Measurements from ENCODE around the gene NELFCD.
"Not testable (repeated sequence)": the region's sequence is repeated elsewhere in the genome, so short reads cannot be mapped to it uniquely, and the experiment has no call there.

The NELFCD gene

DNA sequence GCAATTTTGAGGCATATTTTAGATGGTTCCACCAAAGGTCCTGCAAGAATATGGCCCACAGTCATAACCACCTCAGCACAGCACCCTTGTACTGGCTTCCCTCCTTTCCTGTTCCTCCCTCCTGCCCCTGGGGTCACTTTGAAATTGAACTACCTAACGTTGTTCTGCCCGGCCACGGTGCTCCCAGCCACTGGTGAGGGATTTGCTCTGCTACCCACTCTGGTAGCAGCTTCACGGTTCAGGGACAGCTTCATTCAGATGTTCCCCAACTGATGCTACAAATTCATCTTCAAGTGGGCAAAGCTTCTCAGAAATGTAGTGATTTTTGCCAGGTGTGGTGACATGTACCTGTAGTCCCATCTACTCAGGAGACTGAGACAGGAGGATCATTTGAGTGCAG, 7.9 kb upstream of the NELFCD start:
- Histone ChIP-seq H3K4me3 (ENCODE audit: insufficient read depth, low read depth, low read length) (no peak overlapping the region), H3K36me3 (ENCODE audit: control insufficient read depth, insufficient read depth, low read length) (no peaks in the 10 kb centered on the region), H3K27ac (ENCODE audit: insufficient read depth, low read depth, low read length, poor library complexity, severe bottlenecking) (no peak overlapping the region), H3K9me3 (ENCODE audit: control insufficient read depth, low read length) (no peaks in the 10 kb centered on the region), H3K27me3 (ENCODE audit: control insufficient read depth, insufficient read depth, low read length, poor library complexity, severe bottlenecking) (no peaks in the 10 kb centered on the region), H3K4me1 (ENCODE audit: control insufficient read depth, insufficient read depth, low read length) (no peaks in the 10 kb centered on the region)
- WGBS, 2 experiments, result 87 to 90% methylated on average over 4 of the region's 4 CpGs

DNA sequence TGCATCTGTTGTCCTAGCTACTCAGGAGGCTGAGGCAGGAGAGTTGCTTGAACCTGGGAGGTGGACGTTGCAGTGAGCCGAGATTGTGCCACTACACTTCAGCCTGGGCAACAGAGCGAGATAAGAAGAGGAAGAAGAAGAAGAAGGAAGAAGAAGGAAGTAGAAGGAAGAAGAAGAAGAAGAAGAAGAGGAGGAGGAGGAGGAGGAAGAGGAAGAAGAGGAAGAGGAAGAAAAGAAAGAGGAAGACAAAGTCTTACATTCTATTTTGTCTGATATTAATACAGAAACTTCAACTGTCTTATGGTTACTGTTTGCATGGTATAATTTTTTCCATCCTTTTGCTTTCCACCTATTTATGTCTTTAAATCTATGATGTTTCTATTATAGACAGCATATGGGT, 7.2 kb upstream of the NELFCD start:
- H3K27me3 ChIP-seq (ENCODE audit: control insufficient read depth, insufficient read depth, low read length, poor library complexity, severe bottlenecking), result no peaks in the 10 kb centered on the region
- no peaks in the 10 kb centered on the region for H3K36me3 ChIP-seq (ENCODE audit: control insufficient read depth, insufficient read depth, low read length)
- no peaks in the 10 kb centered on the region for H3K9me3 ChIP-seq (ENCODE audit: control insufficient read depth, low read length)
- H3K4me1 ChIP-seq (ENCODE audit: control insufficient read depth, insufficient read depth, low read length), result no peaks in the 10 kb centered on the region
- H3K27ac ChIP-seq (ENCODE audit: insufficient read depth, low read depth, low read length, poor library complexity, severe bottlenecking), result no peak overlapping the region
- no peak overlapping the region for H3K4me3 ChIP-seq (ENCODE audit: insufficient read depth, low read depth, low read length)
- WGBS, 2 experiments, result 90 to 96% methylated on average over 3 of the region's 3 CpGs

DNA sequence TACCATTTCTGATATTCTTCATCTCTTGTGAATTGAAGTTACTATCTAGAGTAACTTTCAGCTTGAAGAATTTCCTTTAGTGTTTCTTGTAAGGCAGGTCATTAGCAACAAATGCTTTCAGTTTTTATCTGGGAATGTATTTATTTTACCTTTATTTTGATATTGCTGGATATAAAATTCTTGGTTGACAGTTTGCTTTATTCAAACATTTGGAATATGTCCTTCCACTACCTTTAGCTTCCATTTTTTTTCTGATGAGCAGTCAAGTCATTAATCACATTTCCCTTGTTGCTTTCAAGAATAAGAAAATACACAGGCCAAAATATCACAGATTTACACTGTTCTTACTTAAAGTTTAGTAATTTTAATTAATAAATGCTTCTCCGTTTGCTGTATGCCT, 5.7 kb upstream of the NELFCD start:
- 70 to 90% methylated on average over 1 of the region's 1 CpG for WGBS, 2 experiments
- no peaks in the 10 kb centered on the region for H3K27me3 ChIP-seq (ENCODE audit: control insufficient read depth, insufficient read depth, low read length, poor library complexity, severe bottlenecking)

DNA sequence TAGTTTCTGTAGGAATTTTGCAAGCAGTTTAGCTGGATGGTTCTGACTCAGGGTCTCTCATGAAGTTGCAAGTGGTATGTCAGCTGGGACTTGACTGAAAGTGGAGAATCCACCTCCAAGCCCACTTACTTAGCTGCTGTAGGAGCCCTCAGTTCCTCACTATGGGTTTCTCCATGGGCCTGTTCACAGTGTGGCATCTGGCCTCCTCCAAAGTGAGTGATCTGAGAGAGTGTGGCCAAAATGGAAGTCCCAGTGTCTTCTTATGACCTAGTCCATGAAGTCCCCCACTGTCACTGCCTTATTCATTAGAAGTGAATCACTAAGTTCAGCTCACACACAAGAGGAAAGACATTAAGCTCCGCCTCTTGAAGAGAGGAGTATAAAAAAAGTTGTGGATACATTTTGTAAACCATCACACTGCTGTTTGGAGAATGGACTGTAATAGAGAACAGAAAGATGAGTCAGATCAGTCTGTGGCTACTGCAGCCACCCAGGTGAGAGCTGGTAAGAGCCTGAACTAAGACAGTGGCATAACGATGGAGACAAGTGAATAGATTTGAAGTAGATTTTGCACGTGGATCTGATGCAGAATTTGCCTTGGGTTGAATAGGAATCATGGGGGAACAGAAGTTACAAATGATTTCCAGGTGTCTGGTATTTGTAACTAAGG, 4.9 kb upstream of the NELFCD start:
- Histone ChIP-seq H3K4me1 (ENCODE audit: control insufficient read depth, insufficient read depth, low read length) (no peaks in the 10 kb centered on the region), H3K27ac (ENCODE audit: insufficient read depth, low read depth, low read length, poor library complexity, severe bottlenecking) (no peak overlapping the region), H3K27me3 (ENCODE audit: control insufficient read depth, insufficient read depth, low read length, poor library complexity, severe bottlenecking) (no peaks in the 10 kb centered on the region), H3K36me3 (ENCODE audit: control insufficient read depth, insufficient read depth, low read length) (no peaks in the 10 kb centered on the region), H3K4me3 (ENCODE audit: insufficient read depth, low read depth, low read length) (no peak overlapping the region), H3K9me3 (ENCODE audit: control insufficient read depth, low read length) (no peaks in the 10 kb centered on the region)
- 87 to 96% methylated on average over 3 of the region's 3 CpGs for WGBS, 2 experiments

More for the DNA sequence above, 5.7 kb upstream of the NELFCD start:
- no peaks in the 10 kb centered on the region for H3K4me1 ChIP-seq (ENCODE audit: control insufficient read depth, insufficient read depth, low read length)
- H3K27ac ChIP-seq (ENCODE audit: insufficient read depth, low read depth, low read length, poor library complexity, severe bottlenecking), result no peak overlapping the region
- no peaks in the 10 kb centered on the region for H3K9me3 ChIP-seq (ENCODE audit: control insufficient read depth, low read length)
- H3K4me3 ChIP-seq (ENCODE audit: insufficient read depth, low read depth, low read length), result no peak overlapping the region
- H3K36me3 ChIP-seq (ENCODE audit: control insufficient read depth, insufficient read depth, low read length), result no peaks in the 10 kb centered on the region

DNA sequence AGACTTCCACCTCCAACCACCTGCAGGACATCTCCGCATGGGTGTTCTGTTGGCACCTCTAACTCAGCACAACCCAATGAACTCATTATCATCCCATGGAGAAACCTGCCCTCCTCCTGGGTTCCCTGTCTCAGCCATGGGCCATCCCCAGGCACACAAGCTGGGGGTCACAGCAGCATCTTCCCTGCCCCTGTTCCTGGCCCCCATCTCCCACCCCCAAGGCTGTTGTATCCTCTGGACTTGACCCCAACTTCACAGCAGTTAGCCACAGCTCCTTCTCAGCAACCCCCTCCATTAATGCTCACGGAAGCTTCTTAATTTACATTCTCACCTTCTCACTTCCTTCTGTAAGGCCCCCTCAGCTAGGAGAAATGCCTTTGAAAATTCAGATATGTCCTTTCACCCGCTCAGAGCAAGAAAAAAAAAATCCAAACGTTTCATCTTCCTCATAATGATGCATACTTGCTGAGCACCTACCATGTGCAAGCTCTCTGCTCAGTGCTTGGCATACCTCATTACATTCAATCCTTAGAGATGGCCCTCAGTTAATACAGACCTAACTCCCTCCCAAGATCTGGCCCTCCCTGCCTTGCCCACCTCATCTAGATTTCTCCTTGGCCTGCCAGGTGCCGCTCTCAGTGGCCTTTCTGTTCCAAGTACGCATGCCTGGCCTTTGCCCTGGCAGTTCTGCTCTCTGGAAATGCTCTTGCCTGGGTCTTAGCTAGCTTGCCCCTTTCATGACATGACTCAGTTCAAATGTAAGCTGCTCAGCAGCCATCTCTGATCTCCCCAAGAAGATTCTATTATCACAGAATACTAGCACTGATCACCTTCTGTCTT, 2.5 kb upstream of the NELFCD start:
- Histone ChIP-seq H3K4me3 (ENCODE audit: insufficient read depth, low read depth, low read length) (no peak overlapping the region), H3K4me1 (ENCODE audit: control insufficient read depth, insufficient read depth, low read length) (no peaks in the 10 kb centered on the region), H3K36me3 (ENCODE audit: control insufficient read depth, insufficient read depth, low read length) (no peaks in the 10 kb centered on the region), H3K9me3 (ENCODE audit: control insufficient read depth, low read length) (no peaks in the 10 kb centered on the region), H3K27ac (ENCODE audit: insufficient read depth, low read depth, low read length, poor library complexity, severe bottlenecking) (no peak overlapping the region), H3K27me3 (ENCODE audit: control insufficient read depth, insufficient read depth, low read length, poor library complexity, severe bottlenecking) (no peaks in the 10 kb centered on the region)
- WGBS, 2 experiments, result 69 to 71% methylated on average over 6 of the region's 6 CpGs

DNA sequence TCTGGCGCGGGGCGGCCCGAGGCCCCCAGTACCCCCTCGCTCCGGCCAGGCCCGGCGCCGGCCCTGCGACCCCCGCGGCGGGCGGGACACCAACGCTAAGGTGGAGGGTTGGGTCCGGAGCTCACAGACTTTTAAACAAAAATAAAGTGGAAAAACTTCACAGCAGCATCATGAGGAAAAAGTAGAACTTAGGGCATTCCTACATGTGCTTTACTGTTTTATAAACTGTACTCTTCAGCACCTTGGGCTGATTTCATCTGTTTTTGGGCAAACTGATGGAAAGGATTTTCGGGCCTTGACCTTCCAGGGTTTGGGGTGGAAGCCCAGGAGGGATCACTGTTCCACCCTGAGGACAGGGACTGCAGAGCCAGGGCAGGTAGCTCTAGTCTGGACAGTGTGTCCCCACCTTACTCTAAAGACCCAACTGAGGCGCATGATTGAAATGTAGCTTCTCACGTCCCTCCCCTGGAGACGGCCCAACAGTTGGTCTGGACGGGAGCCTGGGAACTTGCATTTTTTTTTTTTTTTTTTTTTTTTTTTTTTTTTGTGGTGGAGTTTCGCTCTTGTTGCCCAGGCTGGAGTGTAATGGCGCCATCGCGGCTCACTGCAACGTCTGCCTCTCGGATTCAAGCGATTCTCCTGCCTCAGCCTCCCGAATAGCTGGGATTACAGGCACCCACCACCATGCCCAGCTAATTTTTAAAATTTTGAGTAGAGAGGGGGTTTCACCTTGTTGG, 740 bp downstream of the NELFCD start:
- Histone ChIP-seq H3K4me3 (ENCODE audit: insufficient read depth, low read depth, low read length) (peak overlapping the region; percentile 70), H3K4me1 (ENCODE audit: control insufficient read depth, insufficient read depth, low read length) (no peaks in the 10 kb centered on the region), H3K27ac (ENCODE audit: insufficient read depth, low read depth, low read length, poor library complexity, severe bottlenecking) (no peak overlapping the region), H3K27me3 (ENCODE audit: control insufficient read depth, insufficient read depth, low read length, poor library complexity, severe bottlenecking) (no peaks in the 10 kb centered on the region), H3K9me3 (ENCODE audit: control insufficient read depth, low read length) (no peaks in the 10 kb centered on the region), H3K36me3 (ENCODE audit: control insufficient read depth, insufficient read depth, low read length) (peaks cover 5% of the 10 kb centered on the region)
- WGBS, 2 experiments, result 22 to 24% methylated on average over 28 to 29 of the region's 29 CpGs

DNA sequence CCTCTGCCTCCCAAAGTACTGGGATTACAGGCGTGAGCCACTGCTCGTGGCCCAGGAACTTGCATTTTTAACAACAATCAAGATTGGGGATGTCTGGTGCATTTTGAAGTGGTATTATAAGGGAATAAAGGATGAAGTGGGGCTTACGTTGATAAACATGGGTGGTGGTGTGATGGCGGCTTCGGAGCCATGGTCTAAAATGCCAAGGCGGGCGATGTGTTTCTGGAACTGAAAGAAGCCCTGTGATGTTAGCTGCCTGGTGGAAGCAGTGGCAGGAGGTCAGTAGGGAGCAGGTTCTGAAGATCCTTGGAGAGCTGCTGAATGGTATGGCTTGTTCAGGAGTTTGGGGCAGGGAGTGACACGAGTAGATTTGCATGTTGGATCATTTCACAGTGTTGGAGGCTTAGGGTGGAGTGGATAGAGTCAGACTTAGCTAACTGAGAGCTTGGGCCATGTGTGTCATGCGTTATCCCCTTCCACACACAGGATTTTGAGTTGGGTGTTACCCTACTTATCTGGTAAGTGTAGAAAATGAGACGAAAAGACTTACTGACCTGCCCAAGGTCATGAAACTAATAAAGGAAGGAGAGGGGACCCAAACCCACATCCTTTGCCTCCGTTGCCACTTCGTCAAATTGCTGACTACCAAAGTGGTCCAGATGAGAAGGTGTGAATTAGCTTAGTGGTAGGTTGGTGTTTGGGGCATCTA, 1.5 kb downstream of the NELFCD start:
- Histone ChIP-seq H3K4me3 (ENCODE audit: insufficient read depth, low read depth, low read length) (peak overlapping the region; percentile 70), H3K4me1 (ENCODE audit: control insufficient read depth, insufficient read depth, low read length) (no peaks in the 10 kb centered on the region), H3K27ac (ENCODE audit: insufficient read depth, low read depth, low read length, poor library complexity, severe bottlenecking) (no peak overlapping the region), H3K9me3 (ENCODE audit: control insufficient read depth, low read length) (no peaks in the 10 kb centered on the region), H3K36me3 (ENCODE audit: control insufficient read depth, insufficient read depth, low read length) (peaks cover 7% of the 10 kb centered on the region), H3K27me3 (ENCODE audit: control insufficient read depth, insufficient read depth, low read length, poor library complexity, severe bottlenecking) (no peaks in the 10 kb centered on the region)
- 95 to 97% methylated on average over 12 of the region's 12 CpGs for WGBS, 2 experiments

DNA sequence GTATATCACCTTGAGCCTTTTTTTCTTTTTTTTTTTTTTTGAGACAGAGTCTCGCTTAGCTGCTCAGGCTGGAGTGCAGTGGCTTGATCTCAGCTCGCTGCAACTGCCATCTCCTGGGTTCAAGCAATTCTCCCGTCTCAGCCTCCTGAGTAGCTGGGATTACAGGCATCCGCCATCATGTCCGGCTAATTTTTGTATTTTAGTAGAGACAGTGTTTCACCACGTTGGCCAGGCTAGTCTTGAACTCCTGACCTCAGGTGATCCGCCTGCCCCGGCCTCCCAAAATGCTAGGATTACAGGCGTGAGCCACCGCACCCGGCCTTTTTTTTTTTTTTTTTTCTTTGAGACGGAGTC, 2.0 kb downstream of the NELFCD start:
- 91% methylated on average over 11 of the region's 12 CpGs for WGBS, 2 experiments

DNA sequence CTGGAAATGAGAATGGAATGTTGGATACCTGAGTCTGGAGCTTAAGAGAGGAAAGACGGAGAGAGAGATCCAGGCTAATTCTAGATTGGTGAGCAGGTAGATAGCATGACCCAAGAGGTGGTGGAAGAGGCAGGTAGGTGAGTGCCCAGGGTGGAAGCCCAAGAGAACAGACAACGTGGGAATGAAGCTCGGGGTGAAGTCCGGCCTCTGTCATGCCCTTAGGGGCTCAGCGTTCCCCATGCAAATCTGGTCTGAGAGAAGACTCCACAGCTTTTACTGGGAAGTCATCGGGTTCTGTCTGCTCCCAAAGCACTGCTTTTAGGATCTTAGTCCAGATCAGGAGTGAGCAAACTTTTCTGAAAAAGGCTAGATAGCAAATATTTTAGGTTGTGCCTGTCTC, 3.6 kb downstream of the NELFCD start:
- no peak overlapping the region for H3K27ac ChIP-seq (ENCODE audit: insufficient read depth, low read depth, low read length, poor library complexity, severe bottlenecking)
- H3K4me3 ChIP-seq (ENCODE audit: insufficient read depth, low read depth, low read length), result no peak overlapping the region
- H3K27me3 ChIP-seq (ENCODE audit: control insufficient read depth, insufficient read depth, low read length, poor library complexity, severe bottlenecking), result no peaks in the 10 kb centered on the region
- WGBS, 2 experiments, result 90 to 94% methylated on average over 6 of the region's 6 CpGs
- H3K9me3 ChIP-seq (ENCODE audit: control insufficient read depth, low read length), result no peaks in the 10 kb centered on the region
- peaks cover 28% of the 10 kb centered on the region for H3K36me3 ChIP-seq (ENCODE audit: control insufficient read depth, insufficient read depth, low read length)
- no peaks in the 10 kb centered on the region for H3K4me1 ChIP-seq (ENCODE audit: control insufficient read depth, insufficient read depth, low read length)

More for the DNA sequence above, 2.0 kb downstream of the NELFCD start:
- H3K27me3 ChIP-seq (ENCODE audit: control insufficient read depth, insufficient read depth, low read length, poor library complexity, severe bottlenecking); H3K4me1 ChIP-seq (ENCODE audit: control insufficient read depth, insufficient read depth, low read length); H3K4me3 ChIP-seq (ENCODE audit: insufficient read depth, low read depth, low read length); H3K27ac ChIP-seq (ENCODE audit: insufficient read depth, low read depth, low read length, poor library complexity, severe bottlenecking); H3K9me3 ChIP-seq (ENCODE audit: control insufficient read depth, low read length): not testable (repeated sequence)
- H3K36me3 ChIP-seq (ENCODE audit: control insufficient read depth, insufficient read depth, low read length), result peaks cover 12% of the 10 kb centered on the region

DNA sequence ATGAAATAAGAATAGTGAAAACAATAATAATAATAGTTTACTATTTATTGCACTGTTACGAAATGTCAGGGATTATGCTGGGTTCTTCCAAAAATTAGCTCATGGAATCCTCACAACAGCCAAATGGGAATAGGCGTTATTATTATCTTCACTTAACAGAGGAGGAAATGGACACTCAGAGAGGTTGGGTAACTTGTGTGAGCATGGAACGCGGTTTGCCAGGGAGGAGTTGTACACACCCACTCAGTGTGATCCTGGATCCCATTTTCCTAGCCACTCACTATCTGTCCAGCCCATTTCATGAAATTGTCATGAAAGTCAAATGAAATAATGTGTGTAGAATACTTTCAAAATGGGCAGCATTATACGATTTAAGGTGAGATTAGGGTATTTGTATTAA, 4.6 kb downstream of the NELFCD start:
- H3K36me3 ChIP-seq (ENCODE audit: control insufficient read depth, insufficient read depth, low read length), result peaks cover 35% of the 10 kb centered on the region
- H3K4me1 ChIP-seq (ENCODE audit: control insufficient read depth, insufficient read depth, low read length), result no peaks in the 10 kb centered on the region
- 96 to 98% methylated on average over 5 of the region's 5 CpGs for WGBS, 2 experiments
- no peaks in the 10 kb centered on the region for H3K27me3 ChIP-seq (ENCODE audit: control insufficient read depth, insufficient read depth, low read length, poor library complexity, severe bottlenecking)
- H3K4me3 ChIP-seq (ENCODE audit: insufficient read depth, low read depth, low read length), result no peak overlapping the region
- no peaks in the 10 kb centered on the region for H3K9me3 ChIP-seq (ENCODE audit: control insufficient read depth, low read length)
- no peak overlapping the region for H3K27ac ChIP-seq (ENCODE audit: insufficient read depth, low read depth, low read length, poor library complexity, severe bottlenecking)
